ENCODE measurements around the gene CHRM2.

The CHRM2 gene

DNA sequence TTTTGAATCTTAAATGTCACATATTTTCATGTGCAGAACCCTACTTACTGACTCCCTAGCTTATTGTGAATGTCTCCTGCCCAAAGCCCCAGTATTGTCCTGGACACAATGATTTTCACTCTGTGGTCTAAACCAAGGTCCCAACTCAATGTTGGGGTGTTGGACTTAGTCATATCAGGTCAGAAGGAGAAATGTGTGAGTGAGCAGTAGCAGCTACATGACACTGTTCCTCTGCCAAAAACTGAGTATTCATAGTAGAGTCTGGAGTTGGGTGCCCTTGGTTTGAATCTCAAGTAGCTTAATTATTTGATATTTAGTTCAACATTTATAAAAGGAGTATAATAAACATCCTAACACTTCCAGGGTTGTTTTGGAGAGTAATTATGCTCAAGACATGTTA lies 141.0 kb downstream of the CHRM2 start:
- no peaks in the 10 kb centered on the region for H3K27me3 Mint-ChIP-seq
- no peak overlapping the region for H3K27ac Mint-ChIP-seq
- no peak for ATAC-seq
- H3K36me3 Mint-ChIP-seq: no peaks in the 10 kb centered on the region
- no peaks in the 10 kb centered on the region for H3K4me1 Mint-ChIP-seq
- no peaks in the 10 kb centered on the region for H3K9me3 Mint-ChIP-seq
- H3K4me3 Mint-ChIP-seq: no peak overlapping the region

DNA sequence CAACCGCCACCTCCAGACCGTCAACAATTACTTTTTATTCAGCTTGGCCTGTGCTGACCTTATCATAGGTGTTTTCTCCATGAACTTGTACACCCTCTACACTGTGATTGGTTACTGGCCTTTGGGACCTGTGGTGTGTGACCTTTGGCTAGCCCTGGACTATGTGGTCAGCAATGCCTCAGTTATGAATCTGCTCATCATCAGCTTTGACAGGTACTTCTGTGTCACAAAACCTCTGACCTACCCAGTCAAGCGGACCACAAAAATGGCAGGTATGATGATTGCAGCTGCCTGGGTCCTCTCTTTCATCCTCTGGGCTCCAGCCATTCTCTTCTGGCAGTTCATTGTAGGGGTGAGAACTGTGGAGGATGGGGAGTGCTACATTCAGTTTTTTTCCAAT lies 146.6 kb downstream of the CHRM2 start:
- no peak overlapping the region for H3K27ac Mint-ChIP-seq
- H3K9me3 Mint-ChIP-seq: no peaks in the 10 kb centered on the region
- H3K27me3 Mint-ChIP-seq: no peaks in the 10 kb centered on the region
- no peak overlapping the region for H3K4me3 Mint-ChIP-seq
- H3K36me3 Mint-ChIP-seq: no peaks in the 10 kb centered on the region
- H3K4me1 Mint-ChIP-seq: no peaks in the 10 kb centered on the region
- no peak for ATAC-seq

DNA sequence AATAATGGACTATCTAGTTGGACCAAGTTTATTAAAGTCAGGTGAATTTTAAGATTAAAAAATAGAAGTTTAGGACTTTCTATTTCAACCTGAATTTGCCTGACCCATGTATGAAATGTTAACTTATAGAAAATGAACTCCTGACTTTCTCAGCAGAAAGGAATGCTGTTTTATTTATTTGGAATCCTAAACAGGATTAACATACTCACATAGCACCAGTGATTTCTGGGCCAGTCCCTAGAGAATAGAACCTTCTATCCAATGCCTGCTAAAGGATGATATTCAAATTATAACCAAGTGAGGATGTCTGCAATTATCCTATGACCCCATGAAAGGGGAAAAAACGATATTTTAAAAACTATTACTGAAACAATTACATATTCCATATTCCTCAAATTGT lies 148.8 kb downstream of the CHRM2 start:
- no peaks in the 10 kb centered on the region for H3K4me1 Mint-ChIP-seq
- H3K36me3 Mint-ChIP-seq: no peaks in the 10 kb centered on the region
- ATAC-seq: no peak

DNA sequence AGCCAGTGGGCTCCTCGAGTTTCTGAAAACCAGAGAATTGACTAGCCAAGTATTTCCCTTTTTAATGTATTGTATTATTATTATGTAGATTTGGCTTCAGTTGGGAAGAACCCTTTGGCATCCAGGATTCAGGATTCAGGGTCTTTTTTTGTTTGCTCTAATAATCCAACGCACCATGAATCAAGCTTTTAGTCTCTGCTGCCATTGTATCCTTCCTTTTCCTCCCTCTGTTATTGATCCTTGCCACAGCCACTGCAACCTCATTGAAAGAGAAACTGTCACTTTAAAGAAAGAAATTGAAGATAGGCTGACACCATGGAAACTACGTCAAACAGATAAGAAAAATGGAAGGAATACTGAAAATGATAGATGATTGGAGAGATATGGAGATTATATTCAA lies 150.0 kb downstream of the CHRM2 start:
- Mint-ChIP-seq H3K36me3 (no peaks in the 10 kb centered on the region), H3K4me1 (no peaks in the 10 kb centered on the region), H3K4me3 (no peak overlapping the region), H3K27ac (no peak overlapping the region), H3K27me3 (no peaks in the 10 kb centered on the region), H3K9me3 (peaks cover 3% of the 10 kb centered on the region)
- no peak for ATAC-seq

More for the DNA sequence above, 148.8 kb downstream of the CHRM2 start:
- H3K27me3 Mint-ChIP-seq: no peaks in the 10 kb centered on the region
- no peak overlapping the region for H3K4me3 Mint-ChIP-seq
- peaks cover 3% of the 10 kb centered on the region for H3K9me3 Mint-ChIP-seq
- no peak overlapping the region for H3K27ac Mint-ChIP-seq

DNA sequence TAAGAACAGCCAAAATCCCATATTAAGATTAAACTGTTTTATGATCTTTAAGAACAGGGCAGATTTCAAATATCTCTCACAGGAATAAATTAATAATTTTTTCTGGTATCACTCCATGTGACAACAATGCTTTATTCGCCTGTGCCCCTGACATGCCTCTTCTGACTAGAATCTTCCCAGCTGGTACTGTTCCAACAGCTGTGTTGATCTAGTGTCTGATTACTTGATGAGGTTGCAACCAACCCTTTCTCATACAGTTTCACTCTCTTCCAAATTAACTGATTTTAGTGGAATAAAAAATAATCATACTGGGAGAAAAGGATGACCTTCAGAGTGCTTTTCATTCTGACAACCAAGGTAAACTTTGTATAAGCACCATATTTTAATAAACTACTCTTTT lies 151.9 kb downstream of the CHRM2 start:
- Mint-ChIP-seq H3K4me1 (no peaks in the 10 kb centered on the region), H3K27me3 (no peaks in the 10 kb centered on the region), H3K4me3 (no peak overlapping the region), H3K9me3 (peaks cover 3% of the 10 kb centered on the region), H3K36me3 (no peaks in the 10 kb centered on the region), H3K27ac (no peak overlapping the region)
- ATAC-seq: no peak

DNA sequence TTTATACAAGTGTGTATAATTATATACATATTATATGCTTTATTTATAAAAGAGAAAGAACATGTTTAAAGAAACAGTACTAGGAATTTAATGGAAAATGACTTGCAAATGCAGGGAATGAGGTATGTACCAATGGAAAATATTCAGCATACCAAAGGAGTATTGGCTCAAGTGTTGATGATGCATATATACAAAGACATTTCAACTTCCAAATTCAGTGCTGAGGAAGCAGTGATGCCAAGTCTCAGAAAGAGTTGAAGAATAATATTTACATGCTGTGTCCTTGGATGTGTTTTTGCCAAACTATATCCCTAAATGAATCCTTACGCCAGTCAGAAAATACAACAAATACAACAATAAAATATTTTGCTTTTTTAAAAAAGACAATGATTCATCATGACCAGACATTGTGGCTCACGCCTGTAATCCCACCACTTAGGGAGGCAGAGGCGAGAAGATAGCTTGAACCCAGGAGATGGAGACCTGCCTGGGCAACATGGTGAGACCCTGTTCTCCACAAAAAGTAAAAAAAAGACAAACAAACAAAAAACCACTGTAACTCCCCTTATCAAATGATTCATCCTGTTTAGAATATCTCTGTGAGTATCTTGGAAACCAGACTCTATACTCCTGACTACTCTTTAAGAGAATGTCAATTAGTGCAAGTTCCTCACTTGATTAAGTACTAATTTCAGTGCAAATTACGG lies 157.2 kb downstream of the CHRM2 start:
- Mint-ChIP-seq H3K27ac (no peak overlapping the region), H3K4me1 (no peaks in the 10 kb centered on the region)

DNA sequence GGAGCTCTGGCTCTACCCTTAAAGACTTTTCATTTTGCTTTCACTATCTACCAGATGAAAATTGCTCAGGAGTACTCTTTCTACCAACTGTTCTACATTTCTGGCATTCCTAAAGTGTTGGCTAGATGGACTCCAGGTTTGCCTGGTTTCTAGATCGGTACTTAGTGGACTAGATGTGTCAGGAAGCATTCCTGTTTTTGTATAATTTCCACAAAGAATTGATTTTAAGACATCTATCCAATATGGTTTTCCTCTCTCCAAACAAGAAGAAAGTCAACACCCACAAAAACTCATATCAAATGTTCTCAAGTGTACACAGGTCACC lies 157.7 kb downstream of the CHRM2 start:
- no peaks in the 10 kb centered on the region for H3K27me3 Mint-ChIP-seq
- ATAC-seq: no peak
- H3K36me3 Mint-ChIP-seq: no peaks in the 10 kb centered on the region

More for the DNA sequence above, 157.2 kb downstream of the CHRM2 start:
- H3K27me3 Mint-ChIP-seq: no peaks in the 10 kb centered on the region
- no peak for ATAC-seq
- H3K36me3 Mint-ChIP-seq: no peaks in the 10 kb centered on the region
- peaks cover 9% of the 10 kb centered on the region for H3K9me3 Mint-ChIP-seq
- H3K4me3 Mint-ChIP-seq: no peak overlapping the region

DNA sequence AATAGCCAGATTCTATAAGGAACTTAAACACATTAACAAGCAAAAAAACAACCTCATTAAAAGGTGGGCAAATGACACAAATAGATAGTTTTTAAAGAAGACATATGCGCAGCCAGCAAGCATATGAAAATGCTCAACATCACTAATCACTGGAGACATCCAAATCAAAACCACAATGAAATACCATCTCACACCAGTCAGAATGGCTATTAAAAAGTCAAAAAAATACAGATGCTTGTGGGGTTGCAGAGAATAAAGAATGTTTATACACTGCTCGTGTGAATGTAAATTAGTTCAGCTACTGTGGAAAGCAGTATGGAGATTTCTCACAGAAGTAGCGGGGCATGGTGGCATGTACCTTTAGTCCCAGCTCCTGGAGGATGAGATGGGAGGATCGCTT lies 164.0 kb downstream of the CHRM2 start:
- Mint-ChIP-seq H3K36me3 (no peaks in the 10 kb centered on the region), H3K9me3 (no peaks in the 10 kb centered on the region), H3K4me1 (no peaks in the 10 kb centered on the region), H3K27me3 (no peaks in the 10 kb centered on the region), H3K4me3 (no peak overlapping the region), H3K27ac (no peak overlapping the region)
- no peak for ATAC-seq

More for the DNA sequence above, 157.7 kb downstream of the CHRM2 start:
- no peak overlapping the region for H3K27ac Mint-ChIP-seq
- no peak overlapping the region for H3K4me3 Mint-ChIP-seq
- no peaks in the 10 kb centered on the region for H3K4me1 Mint-ChIP-seq
- H3K9me3 Mint-ChIP-seq: peaks cover 9% of the 10 kb centered on the region

DNA sequence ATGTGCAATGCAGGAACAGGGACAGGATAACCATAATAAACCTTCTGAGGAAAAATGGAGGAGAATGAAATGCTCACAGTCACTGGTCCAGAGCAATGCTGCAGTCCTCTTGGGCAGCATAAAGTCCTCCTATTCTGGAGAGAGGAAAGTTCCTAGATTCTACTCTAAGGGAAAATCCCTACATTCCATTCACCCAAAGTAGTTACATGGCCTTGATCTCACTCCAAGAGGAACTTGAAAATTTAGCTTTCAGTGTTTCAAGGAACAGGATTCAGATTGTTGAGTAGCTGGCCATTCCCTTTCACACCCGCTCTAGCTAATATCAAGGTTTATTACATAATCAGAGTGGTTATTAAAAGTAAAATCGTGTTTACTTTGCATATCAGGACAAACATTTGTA lies 168.3 kb downstream of the CHRM2 start:
- H3K36me3 Mint-ChIP-seq: no peaks in the 10 kb centered on the region
- H3K9me3 Mint-ChIP-seq: no peaks in the 10 kb centered on the region
- no peak for ATAC-seq
- no peaks in the 10 kb centered on the region for H3K4me1 Mint-ChIP-seq
- H3K27ac Mint-ChIP-seq: no peak overlapping the region
- no peak overlapping the region for H3K4me3 Mint-ChIP-seq
- no peaks in the 10 kb centered on the region for H3K27me3 Mint-ChIP-seq

DNA sequence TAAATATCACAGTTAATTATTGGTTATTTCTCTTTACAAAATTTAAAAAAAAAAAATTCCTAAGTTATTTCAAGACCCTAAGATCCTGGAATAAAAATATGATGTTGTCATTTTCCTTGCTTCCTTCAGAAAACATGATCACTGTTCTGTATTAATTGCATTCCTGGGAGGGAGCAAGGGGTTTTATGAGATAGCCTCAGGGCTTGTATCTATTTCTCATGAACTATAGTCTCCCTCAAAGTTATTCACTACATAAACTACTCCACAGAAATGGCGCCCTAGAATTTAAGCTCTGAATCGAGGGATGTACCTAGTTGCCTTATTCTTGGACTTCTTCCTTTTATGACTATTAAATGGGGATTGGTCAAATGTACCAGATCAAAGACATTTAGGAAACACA lies 170.3 kb downstream of the CHRM2 start:
- Mint-ChIP-seq H3K27ac (no peak overlapping the region), H3K9me3 (peaks cover 3% of the 10 kb centered on the region), H3K36me3 (no peaks in the 10 kb centered on the region), H3K27me3 (no peaks in the 10 kb centered on the region), H3K4me1 (no peaks in the 10 kb centered on the region), H3K4me3 (no peak overlapping the region)
- ATAC-seq: no peak

DNA sequence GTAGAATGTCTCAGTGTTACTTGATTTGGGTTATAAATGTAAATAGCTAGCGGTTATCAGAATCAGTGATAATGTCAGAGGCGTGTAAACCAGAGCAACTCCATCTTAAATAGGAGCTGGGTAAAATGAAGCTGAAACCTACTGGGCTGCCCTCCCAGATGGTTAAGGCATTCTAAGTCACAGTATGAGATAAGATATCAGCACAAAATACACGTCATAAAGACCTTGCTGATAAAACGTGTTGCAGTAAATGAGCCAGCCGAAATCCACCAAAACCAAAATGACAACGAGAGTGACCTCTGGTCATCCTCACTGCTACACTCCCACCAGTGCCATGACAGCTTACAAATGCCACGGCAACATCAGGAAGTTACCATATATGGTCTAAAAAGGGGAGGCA lies 172.3 kb downstream of the CHRM2 start:
- no peaks in the 10 kb centered on the region for H3K27me3 Mint-ChIP-seq
- H3K4me1 Mint-ChIP-seq: no peaks in the 10 kb centered on the region
- no peak overlapping the region for H3K27ac Mint-ChIP-seq
- no peak for ATAC-seq
- peaks cover 3% of the 10 kb centered on the region for H3K9me3 Mint-ChIP-seq
- no peak overlapping the region for H3K4me3 Mint-ChIP-seq
- no peaks in the 10 kb centered on the region for H3K36me3 Mint-ChIP-seq

DNA sequence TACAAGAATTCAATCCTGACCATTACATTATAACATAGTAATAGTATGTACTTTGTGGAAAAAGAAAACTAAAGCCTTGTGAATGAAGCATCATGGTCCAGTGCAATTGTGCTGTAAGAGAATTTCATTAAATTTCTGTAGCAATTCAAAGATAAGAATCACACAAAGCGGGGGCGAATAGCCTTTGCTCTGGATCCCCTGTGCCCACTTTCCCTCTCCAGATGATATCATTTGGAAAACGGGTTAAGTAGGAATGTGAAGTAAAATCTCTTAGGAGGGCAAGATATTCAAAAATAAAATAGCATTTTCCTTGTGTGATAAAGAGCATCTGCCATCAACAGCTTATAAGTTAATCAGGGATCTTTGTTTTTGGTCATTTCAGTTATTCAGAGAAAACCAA lies 177.1 kb downstream of the CHRM2 start:
- H3K4me3 Mint-ChIP-seq: no peak overlapping the region
- no peak for ATAC-seq
- H3K4me1 Mint-ChIP-seq: no peaks in the 10 kb centered on the region
- peaks cover 6% of the 10 kb centered on the region for H3K9me3 Mint-ChIP-seq
- H3K36me3 Mint-ChIP-seq: no peaks in the 10 kb centered on the region
- no peaks in the 10 kb centered on the region for H3K27me3 Mint-ChIP-seq
- no peak overlapping the region for H3K27ac Mint-ChIP-seq

DNA sequence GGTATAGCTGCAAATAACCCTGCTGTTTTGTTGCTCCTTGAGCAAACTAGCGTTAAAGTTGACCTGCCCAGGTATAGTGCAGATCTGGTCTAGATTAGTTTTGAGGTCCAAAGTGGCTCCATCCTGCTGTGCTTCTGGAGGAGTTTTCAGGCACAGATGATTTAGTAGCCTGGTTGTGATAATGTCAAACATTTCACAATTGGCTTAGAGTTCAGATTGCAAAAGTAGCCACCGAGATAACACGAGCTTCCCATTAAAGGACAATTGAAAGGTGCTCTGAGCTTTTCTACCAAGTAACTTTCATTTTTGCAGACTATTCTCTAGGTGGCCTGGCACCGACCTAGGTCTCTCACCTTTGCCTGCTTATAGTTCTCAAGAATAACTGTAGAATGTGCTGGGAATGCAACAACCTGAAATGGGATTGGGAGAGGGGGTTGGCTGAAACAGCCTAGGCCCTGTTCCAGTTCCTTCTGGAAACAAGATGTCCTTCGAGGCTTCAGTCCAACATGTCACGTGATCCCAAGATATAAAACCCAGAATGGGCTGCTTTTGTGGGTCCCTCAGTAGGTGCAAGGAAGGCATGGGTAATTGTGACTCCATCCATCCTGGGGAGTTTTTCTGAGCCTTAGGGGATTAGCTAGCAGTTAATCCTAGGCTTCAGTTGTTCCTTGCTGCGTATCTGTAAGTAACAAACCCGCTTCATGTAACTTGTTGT lies 201.0 kb downstream of the CHRM2 start:
- ATAC-seq: no peak
- Mint-ChIP-seq H3K36me3 (no peaks in the 10 kb centered on the region), H3K4me3 (no peak overlapping the region), H3K4me1 (no peaks in the 10 kb centered on the region), H3K27ac (no peak overlapping the region), H3K27me3 (no peaks in the 10 kb centered on the region), H3K9me3 (peaks cover 8% of the 10 kb centered on the region)
